ENCODE results near the gene EML4. TPM values are rescaled to one million over a fixed set of nuclear protein-coding genes. Genes with fewer than 3 reads are reported as not detected.

EML4 gene
- total and polyA plus RNA-seq, 4 donors, result 22.6 to 85.8 (median 54.4) TPM

DNA sequence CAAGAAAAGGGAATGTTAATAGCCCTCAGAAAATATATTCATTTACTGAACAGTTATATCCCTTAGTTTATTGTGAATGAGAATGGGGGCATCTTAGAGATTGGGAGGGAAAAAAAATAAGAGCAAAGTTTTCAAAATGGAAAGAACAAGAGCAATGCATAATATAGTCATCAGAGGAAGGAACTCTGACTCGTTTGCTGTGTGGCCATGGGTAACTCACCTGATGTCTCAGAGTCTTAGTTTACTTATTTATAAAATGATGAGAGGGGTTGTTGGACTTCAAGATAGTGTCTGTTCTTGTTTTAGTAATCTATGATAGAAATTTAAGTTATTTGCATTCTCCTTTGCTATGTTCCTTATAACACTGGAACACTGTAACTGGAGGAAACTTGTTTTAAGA lies 70.7 kb downstream of the EML4 start:
- H3K4me1 ChIP-seq (ENCODE audit: control insufficient read depth in 5 of 5, insufficient read depth in 5 of 5, low read length in 5 of 5), result peaks cover 0 to 6% (median 5%) of the 10 kb centered on the region in 5 donors
- no peak overlapping the region for H3K27ac ChIP-seq (ENCODE audit: low read depth in 1 of 2, low read length in 1 of 2)
- 52 to 61% methylated on average over 1 of the region's 1 CpG for WGBS, 2 donors
- no peak overlapping the region for H3K4me3 ChIP-seq
- H3K9me3 ChIP-seq (ENCODE audit: control insufficient read depth in 4 of 4, insufficient read depth in 3 of 4, low read length in 3 of 4), result no peaks in the 10 kb centered on the region
- TF ChIP-seq, protein P1, sequence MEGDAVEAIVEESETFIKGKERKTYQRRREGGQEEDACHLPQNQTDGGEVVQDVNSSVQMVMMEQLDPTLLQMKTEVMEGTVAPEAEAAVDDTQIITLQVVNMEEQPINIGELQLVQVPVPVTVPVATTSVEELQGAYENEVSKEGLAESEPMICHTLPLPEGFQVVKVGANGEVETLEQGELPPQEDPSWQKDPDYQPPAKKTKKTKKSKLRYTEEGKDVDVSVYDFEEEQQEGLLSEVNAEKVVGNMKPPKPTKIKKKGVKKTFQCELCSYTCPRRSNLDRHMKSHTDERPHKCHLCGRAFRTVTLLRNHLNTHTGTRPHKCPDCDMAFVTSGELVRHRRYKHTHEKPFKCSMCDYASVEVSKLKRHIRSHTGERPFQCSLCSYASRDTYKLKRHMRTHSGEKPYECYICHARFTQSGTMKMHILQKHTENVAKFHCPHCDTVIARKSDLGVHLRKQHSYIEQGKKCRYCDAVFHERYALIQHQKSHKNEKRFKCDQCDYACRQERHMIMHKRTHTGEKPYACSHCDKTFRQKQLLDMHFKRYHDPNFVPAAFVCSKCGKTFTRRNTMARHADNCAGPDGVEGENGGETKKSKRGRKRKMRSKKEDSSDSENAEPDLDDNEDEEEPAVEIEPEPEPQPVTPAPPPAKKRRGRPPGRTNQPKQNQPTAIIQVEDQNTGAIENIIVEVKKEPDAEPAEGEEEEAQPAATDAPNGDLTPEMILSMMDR (IDR thresholded peaks at IDR 0.05; ENCODE audit: control extremely low read depth, extremely low read depth), result no peak
- ATAC-seq (ENCODE audit: insufficient read depth, low FRiP score) (no peak), DNase-seq (no peak)
- H3K9ac ChIP-seq (ENCODE audit: insufficient read depth in 1 of 2, low read length in 2 of 2), result no peak overlapping the region
- no peaks in the 10 kb centered on the region for H3K27me3 ChIP-seq (ENCODE audit: control insufficient read depth in 3 of 3, insufficient read depth in 3 of 3, low read length in 2 of 3)
- H3K36me3 ChIP-seq (ENCODE audit: control insufficient read depth in 4 of 4, insufficient read depth in 4 of 4, low read length in 4 of 4), result no peaks in the 10 kb centered on the region

DNA sequence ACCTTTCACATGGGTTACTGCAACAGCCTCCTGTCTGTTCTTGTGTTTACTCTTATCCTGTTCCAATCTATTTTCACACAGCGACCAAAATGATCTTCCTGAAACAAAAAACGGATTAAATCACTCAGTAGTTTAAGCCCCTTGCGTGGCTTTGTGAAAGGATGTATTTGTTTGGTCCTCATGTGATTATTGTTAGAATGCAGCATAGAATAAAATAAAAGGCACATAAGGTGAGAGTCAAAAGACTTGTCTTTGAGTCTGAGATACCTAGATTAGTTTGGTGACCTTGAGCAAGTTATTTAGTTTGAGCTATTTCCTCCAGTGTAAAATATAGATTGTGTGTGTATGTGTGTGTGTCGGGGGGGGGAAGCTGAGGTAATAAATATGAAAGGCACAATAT lies 72.4 kb downstream of the EML4 start:
- Histone ChIP-seq H3K4me3 (no peak overlapping the region), H3K9me3 (ENCODE audit: control insufficient read depth in 4 of 4, insufficient read depth in 3 of 4, low read length in 3 of 4) (no peaks in the 10 kb centered on the region), H3K27me3 (ENCODE audit: control insufficient read depth in 3 of 3, insufficient read depth in 3 of 3, low read length in 2 of 3) (no peaks in the 10 kb centered on the region), H3K9ac (ENCODE audit: insufficient read depth in 1 of 2, low read length in 2 of 2) (no peak overlapping the region), H3K4me1 (ENCODE audit: control insufficient read depth in 5 of 5, insufficient read depth in 5 of 5, low read length in 5 of 5) (peaks cover 0 to 6% (median 5%) of the 10 kb centered on the region in 5 donors), H3K36me3 (ENCODE audit: control insufficient read depth in 4 of 4, insufficient read depth in 4 of 4, low read length in 4 of 4) (peaks cover 0 to 8% (median 4%) of the 10 kb centered on the region in 4 donors), H3K27ac (ENCODE audit: low read depth in 1 of 2, low read length in 1 of 2) (no peak overlapping the region)
- TF ChIP-seq, protein P1 (IDR thresholded peaks at IDR 0.05; ENCODE audit: control extremely low read depth, extremely low read depth), result no peak
- DNase-seq (no peak), ATAC-seq (ENCODE audit: insufficient read depth, low FRiP score) (no peak)
- WGBS, 2 donors, result 55 to 68% methylated on average over 4 of the region's 4 CpGs

DNA sequence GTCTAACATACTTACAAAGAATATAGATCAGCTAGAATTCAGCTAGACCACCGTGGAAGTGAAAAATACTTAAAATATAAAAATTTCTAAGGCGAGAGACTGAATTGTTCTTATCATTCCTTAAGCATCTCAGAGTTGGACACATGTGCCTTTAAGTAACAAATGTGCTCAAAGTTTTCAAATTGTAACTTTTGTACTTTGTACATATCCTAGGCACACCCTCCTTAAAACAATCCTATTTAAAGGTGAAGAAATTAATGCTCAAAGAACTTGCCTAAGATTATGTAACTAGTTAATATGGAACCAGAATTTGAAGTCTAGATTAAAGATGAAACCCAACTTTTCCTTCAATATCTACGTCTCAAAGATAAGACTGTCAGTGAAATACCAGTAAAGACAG lies 74.1 kb downstream of the EML4 start:
- WGBS, 2 donors, result 78 to 90% methylated on average over 3 of the region's 3 CpGs
- Histone ChIP-seq H3K4me3 (no peak overlapping the region), H3K36me3 (ENCODE audit: control insufficient read depth in 4 of 4, insufficient read depth in 4 of 4, low read length in 4 of 4) (peaks cover 0 to 16% (median 5%) of the 10 kb centered on the region in 4 donors)

More for the DNA sequence above, 74.1 kb downstream of the EML4 start:
- H3K9me3 ChIP-seq (ENCODE audit: control insufficient read depth in 4 of 4, insufficient read depth in 3 of 4, low read length in 3 of 4), result no peaks in the 10 kb centered on the region
- no peak overlapping the region for H3K27ac ChIP-seq (ENCODE audit: low read depth in 1 of 2, low read length in 1 of 2)
- H3K27me3 ChIP-seq (ENCODE audit: control insufficient read depth in 3 of 3, insufficient read depth in 3 of 3, low read length in 2 of 3), result no peaks in the 10 kb centered on the region
- ATAC-seq (ENCODE audit: insufficient read depth, low FRiP score) (no peak), DNase-seq (no peak)
- TF ChIP-seq, protein P1 (IDR thresholded peaks at IDR 0.05; ENCODE audit: control extremely low read depth, extremely low read depth), result no peak
- no peak overlapping the region for H3K9ac ChIP-seq (ENCODE audit: insufficient read depth in 1 of 2, low read length in 2 of 2)
- H3K4me1 ChIP-seq (ENCODE audit: control insufficient read depth in 5 of 5, insufficient read depth in 5 of 5, low read length in 5 of 5), result peaks cover 0 to 6% (median 5%) of the 10 kb centered on the region in 5 donors
